ENCODE measurements around the gene WDR77. TPM values are rescaled to one million over a fixed set of nuclear protein-coding genes. Genes with fewer than 3 reads are reported as not detected.

Gene WDR77
- total and polyA plus RNA-seq, 9 of the 15 experiments (the other 6 are each of a cell fraction or from before 2014, with no cell fraction given): 20.6 to 160 (median 75.3) TPM

- POLR2A ChIA-PET: interaction anchor here (0.7 kb wide), 1 partner anchor 11 kb away, joined by 3 read pairs; no protein-coding TSS in a partner anchor
- TF ChIP-seq ZNF717 (CRISPR knock-in tag; IDR thresholded peaks at IDR 0.05): no peak
- no peak for TF ChIP-seq KLF6 (CRISPR knock-in tag; IDR thresholded peaks at IDR 0.05; ENCODE audit: borderline replicate concordance)
- no peak for TF ChIP-seq E2F6 (IDR thresholded peaks at IDR 0.05; ENCODE audit: borderline replicate concordance in 1 of 2, extremely low read depth in 1 of 2, insufficient read depth in 1 of 2, insufficient read length in 1 of 2, low read depth in 1 of 2, low read length in 1 of 2, poor library complexity in 1 of 2, severe bottlenecking in 1 of 2)
- no peak for TF ChIP-seq ZFPM2 (CRISPR knock-in tag; IDR thresholded peaks at IDR 0.05)
- no peak for TF ChIP-seq SNRNP70 (optimal IDR thresholded peaks at IDR 0.05; ENCODE audit: low read depth, low read length)
- no peak for TF ChIP-seq RREB1 (CRISPR knock-in tag; IDR thresholded peaks at IDR 0.05)
- no peak for TF ChIP-seq ELF1 (tag; IDR thresholded peaks at IDR 0.05)
- TF ChIP-seq RNF219 (CRISPR knock-in tag; IDR thresholded peaks at IDR 0.05): no peak
- no peak for TF ChIP-seq HIVEP1 (CRISPR knock-in tag; IDR thresholded peaks at IDR 0.05)
- TF ChIP-seq KAT7 (CRISPR knock-in tag; IDR thresholded peaks at IDR 0.05; ENCODE audit: borderline replicate concordance): no peak
- no peak for TF ChIP-seq POLR2B (IDR thresholded peaks at IDR 0.05; ENCODE audit: low read depth, partially characterized antibody)
- TF ChIP-seq BRD4 (IDR thresholded peaks at IDR 0.05): no peak
- TF ChIP-seq ETV5 (CRISPR knock-in tag; IDR thresholded peaks at IDR 0.05; ENCODE audit: low read depth): no peak
- TF ChIP-seq RAD51 (IDR thresholded peaks at IDR 0.05; ENCODE audit: borderline replicate concordance, low read depth): no peak
These were observed 35.5 kb upstream of the WDR77 start for GRCh38 chr1:111484391-111485026.

More at GRCh38 chr1:111484391-111485026, 35.5 kb upstream of the WDR77 start:
- Histone ChIP-seq H3K4me2 (ENCODE audit: insufficient read depth, low read length) (no peak overlapping the region), H3K9ac (ENCODE audit: insufficient read depth in 1 of 2, low read depth in 2 of 2, low read length in 2 of 2) (no peak overlapping the region), H3K27me3 (ENCODE audit: control insufficient read depth in 2 of 2, insufficient read depth in 2 of 2, low read length in 2 of 2) (peaks cover 10 to 26% of the 10 kb centered on the region in 2 experiments; a peak in 4 of 5 replicates), H3K9me3 (replicated peaks; ENCODE audit: control insufficient read depth, insufficient read depth, low read depth, low read length) (no peaks in the 10 kb centered on the region), H2AFZ (ENCODE audit: low read depth, low read length) (no peak overlapping the region), H3K9me1 (ENCODE audit: control insufficient read depth, insufficient read depth, low read length) (no peaks in the 10 kb centered on the region), H3K27ac (ENCODE audit: extremely low read depth, low read depth, low read length) (no peak overlapping the region), H3K4me3 (no peak overlapping the region), H4K20me1 (replicated peaks; ENCODE audit: control insufficient read depth, insufficient read depth, low read length) (no peaks in the 10 kb centered on the region), H3K36me3 (ENCODE audit: control insufficient read depth, insufficient read depth, low read length) (no peaks in the 10 kb centered on the region), H3K4me1 (replicated peaks in 1 of 2; ENCODE audit: control insufficient read depth in 2 of 2, insufficient read depth in 2 of 2, low read length in 2 of 2) (no peaks in the 10 kb centered on the region; a peak in 1 of 5 replicates), H3K79me2 (ENCODE audit: control insufficient read depth, insufficient read depth, low read length) (no peaks in the 10 kb centered on the region)
- in situ Hi-C loops (cut with MboI) (loop anchor here (5.0 to 25.0 kb wide), 2 partner anchors 273 to 853 kb away; partner anchors contain the start of gene DDX20), intact Hi-C loops (cut with micrococcal nuclease) (loop anchor here (1.0 to 5.0 kb wide), 2 partner anchors 172 to 883 kb away; no protein-coding TSS in a partner anchor)
- CTCF ChIA-PET (ENCODE audit: low intra/inter-chr PET ratio): no interaction called here
- no TSS peak for BruUV-seq (replicated peaks)
- DNase-seq (ENCODE audit: extremely low read depth in 1 of 4, low spot score in 3 of 4): no peak
- no peak for ATAC-seq
- no peak for FAIRE-seq
